Urinary bladder (tissue), 2 donors: ENCODE data around the gene ZNF518B. TPM values are rescaled to one million over a fixed set of nuclear protein-coding genes. Genes with fewer than 3 reads are reported as not detected.

Experiments
- polyA plus RNA-seq: library from polyadenylated mRNA; stranded (reverse); fragments of 200-250 nt; gene quantifications from one replicate; pipeline ENCODE4 v1.2.3, GENCODE V29; 2013
- total RNA-seq: library from RNA; depleted of rRNA; stranded (reverse); fragments of >200 nt; gene quantifications from one replicate; pipeline ENCODE4 v1.2.3, GENCODE V29; 2014
- donor health status: healthy.

ZNF518B gene
- total and polyA plus RNA-seq, 2 donors: 14.4 to 50.4 TPM

Other genes with a start within 250 kb of the ZNF518B start
- 1.2 TPM for gene CLNK, start 227.3 kb upstream of the ZNF518B start, total RNA-seq
- 0.15 TPM for gene CLNK, start 227.3 kb upstream of the ZNF518B start, polyA plus RNA-seq